OCI-LY7 (cell line): ENCODE results near the gene KCNG4. TPM values are rescaled to one million over a fixed set of nuclear protein-coding genes. Genes with fewer than 3 reads are reported as not detected.

ENCODE experiments used
- BruUV-seq: library from RNA; stranded (reverse); fragments of 400-500 nt; replicated peaks from 2 replicates; lab custom pipeline; 2021; lab: Mats Ljungman, UMichigan
- CTCF ChIA-PET: fragments of 300-600 bp; sonication (Branson Sonifier 250); formaldehyde crosslinking; loops from one replicate; lab custom pipeline; 2022; ENCODE audit warnings: antibody characterized with exemption; ENCODE audit not compliant: unreplicated experiment; lab: Charles Lee
- POLR2A ChIA-PET: fragments of 300-600 bp; sonication (Branson Sonifier 250); formaldehyde crosslinking; loops from one replicate; lab custom pipeline; 2022; ENCODE audit warnings: antibody characterized with exemption; lab: Charles Lee
- DNase-seq: peaks from one replicate; pipeline ENCODE4 v3.0.0-alpha.2; 2015; ENCODE audit warnings: low spot score
- H2AFZ ChIP-seq: fragments of 200-600 bp; sonication (generic), shearing (Covaris generic); 2 replicates; pipeline ENCODE4 v1.6.1; 2014; ENCODE audit warnings: mild to moderate bottlenecking, antibody characterized with exemption, low read length, moderate library complexity
- H3K27ac ChIP-seq: fragments of 200-600 bp; sonication (generic); 2 replicates; pipeline ENCODE4 v1.5.1; 2014; ENCODE audit warnings: mixed run types, low read depth, mild to moderate bottlenecking, moderate library complexity, low read length, inconsistent platforms; ENCODE audit not compliant: poor library complexity, severe bottlenecking
- H3K36me3 ChIP-seq: fragments of 200-600 bp; sonication (generic); 2 replicates; pipeline ENCODE4 v1.6.1; 2014; ENCODE audit warnings: mild to moderate bottlenecking, antibody characterized with exemption, low read length, moderate library complexity, mixed read lengths; ENCODE audit not compliant: insufficient read depth
- H3K4me1 ChIP-seq: fragments of 200-600 bp; sonication (generic); 2 replicates; pipeline ENCODE4 v1.5.1; 2014; ENCODE audit warnings: mild to moderate bottlenecking, low read length; ENCODE audit not compliant: insufficient read depth, poor library complexity, severe bottlenecking
- H3K4me2 ChIP-seq: fragments of 200-600 bp; sonication (generic); 2 replicates; pipeline ENCODE4 v1.6.1; 2014; ENCODE audit warnings: mild to moderate bottlenecking, low read length
- H3K4me3 ChIP-seq: fragments of 200-600 bp; sonication (generic); 2 replicates; pipeline ENCODE4 v1.5.1; 2014; ENCODE audit warnings: mild to moderate bottlenecking, low read depth, low read length; ENCODE audit not compliant: poor library complexity, severe bottlenecking
- H3K79me2 ChIP-seq: fragments of 200-600 bp; sonication (generic); 2 replicates; pipeline ENCODE4 v1.6.1; 2016; ENCODE audit warnings: low read depth, mild to moderate bottlenecking, low read length, moderate library complexity, mixed read lengths; ENCODE audit not compliant: insufficient read depth
- H3K9me2 ChIP-seq: fragments of 200-600 bp; sonication (generic); 2 replicates; pipeline ENCODE4 v1.6.1; 2016; ENCODE audit warnings: mild to moderate bottlenecking, low read length, mixed read lengths; ENCODE audit not compliant: insufficient read depth
- H3K9me3 ChIP-seq: fragments of 200-600 bp; sonication (generic); 2 replicates; pipeline ENCODE4 v1.6.1; 2014; ENCODE audit warnings: mild to moderate bottlenecking, mixed run types, low read length, mixed read lengths
- H4K20me1 ChIP-seq: fragments of 200-600 bp; sonication (generic); 2 replicates; pipeline ENCODE4 v1.6.1; 2014; ENCODE audit warnings: mild to moderate bottlenecking, antibody characterized with exemption, low read length, moderate library complexity, mixed read lengths; ENCODE audit not compliant: insufficient read depth
- EZH2phosphoT487 ChIP-seq: fragments of 200-600 bp; sonication (generic); IDR thresholded peaks from 2 replicates; pipeline ENCODE4 v1.6.1; 2018; ENCODE audit warnings: low read depth, borderline replicate concordance, mild to moderate bottlenecking, mixed run types, antibody characterized with exemption, low read length, moderate library complexity, mixed read lengths
- intact Hi-C: fragments of 100-400 bp; cut with micrococcal nuclease; formaldehyde crosslinking; loops from one replicate; pipeline ENCODE4 v1.10.0; 2022; ENCODE audit not compliant: unreplicated experiment
- total RNA-seq, 2 experiments: library from RNA; depleted of rRNA in 1 of 2; stranded (reverse); fragments of >200 nt in 1 of 2; shearing (Covaris generic) in 1 of 2; gene quantifications; 2 replicates each; pipeline ENCODE4 v1.2.3, GENCODE V29; 2014 to 2022
- TF ChIP-seq, protein P1 (sequence below): fragments of 200-600 bp; sonication (generic); conservative IDR thresholded peaks from 2 replicates; pipeline ENCODE4 v1.5.1; 2014; ENCODE audit warnings: mild to moderate bottlenecking, antibody characterized with exemption, low read length, moderate library complexity, mixed read lengths

Gene KCNG4
- total RNA-seq, 2 experiments from 2014 or later = not detected

DNA sequence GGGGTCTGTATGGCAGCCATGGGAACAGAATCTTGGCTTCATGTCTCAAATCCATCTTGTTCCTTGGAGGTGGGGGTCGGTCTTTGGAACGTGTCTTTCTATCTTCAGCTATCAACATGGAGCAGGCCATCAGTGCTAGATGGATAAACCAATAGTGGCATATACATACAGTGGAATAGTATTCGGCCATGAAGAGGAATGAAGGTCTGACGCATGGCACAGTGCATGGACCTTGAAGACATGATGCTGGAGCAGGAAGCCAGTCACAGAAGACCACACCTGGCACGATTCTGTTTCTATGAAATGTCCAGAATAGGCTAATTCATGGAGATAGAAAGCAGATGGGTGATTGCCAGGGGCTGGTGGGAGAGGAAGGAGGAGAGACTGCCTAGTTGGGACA lies 7.8 kb downstream of the KCNG4 start:
- H2AFZ ChIP-seq = no peak overlapping the region
- no peaks in the 10 kb centered on the region for H3K36me3 ChIP-seq
- no TSS peak for BruUV-seq
- H3K4me3 ChIP-seq = no peak overlapping the region
- no peak overlapping the region for H3K4me2 ChIP-seq
- no peaks in the 10 kb centered on the region for H4K20me1 ChIP-seq
- no peak for TF ChIP-seq EZH2phosphoT487
- TF ChIP-seq, protein P1, sequence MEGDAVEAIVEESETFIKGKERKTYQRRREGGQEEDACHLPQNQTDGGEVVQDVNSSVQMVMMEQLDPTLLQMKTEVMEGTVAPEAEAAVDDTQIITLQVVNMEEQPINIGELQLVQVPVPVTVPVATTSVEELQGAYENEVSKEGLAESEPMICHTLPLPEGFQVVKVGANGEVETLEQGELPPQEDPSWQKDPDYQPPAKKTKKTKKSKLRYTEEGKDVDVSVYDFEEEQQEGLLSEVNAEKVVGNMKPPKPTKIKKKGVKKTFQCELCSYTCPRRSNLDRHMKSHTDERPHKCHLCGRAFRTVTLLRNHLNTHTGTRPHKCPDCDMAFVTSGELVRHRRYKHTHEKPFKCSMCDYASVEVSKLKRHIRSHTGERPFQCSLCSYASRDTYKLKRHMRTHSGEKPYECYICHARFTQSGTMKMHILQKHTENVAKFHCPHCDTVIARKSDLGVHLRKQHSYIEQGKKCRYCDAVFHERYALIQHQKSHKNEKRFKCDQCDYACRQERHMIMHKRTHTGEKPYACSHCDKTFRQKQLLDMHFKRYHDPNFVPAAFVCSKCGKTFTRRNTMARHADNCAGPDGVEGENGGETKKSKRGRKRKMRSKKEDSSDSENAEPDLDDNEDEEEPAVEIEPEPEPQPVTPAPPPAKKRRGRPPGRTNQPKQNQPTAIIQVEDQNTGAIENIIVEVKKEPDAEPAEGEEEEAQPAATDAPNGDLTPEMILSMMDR = no peak
- no peaks in the 10 kb centered on the region for H3K79me2 ChIP-seq
- H3K27ac ChIP-seq = no peak overlapping the region
- intact Hi-C loops = no loop called here
- H3K4me1 ChIP-seq = no peaks in the 10 kb centered on the region
- ChIA-PET POLR2A (interaction anchor here (0.7 kb wide), 1 partner anchor 55 kb away, joined by 4 read pairs; no protein-coding TSS in a partner anchor), CTCF (no interaction called here)
- H3K9me3 ChIP-seq = no peaks in the 10 kb centered on the region
- no peak for DNase-seq
- H3K9me2 ChIP-seq = no peaks in the 10 kb centered on the region

DNA sequence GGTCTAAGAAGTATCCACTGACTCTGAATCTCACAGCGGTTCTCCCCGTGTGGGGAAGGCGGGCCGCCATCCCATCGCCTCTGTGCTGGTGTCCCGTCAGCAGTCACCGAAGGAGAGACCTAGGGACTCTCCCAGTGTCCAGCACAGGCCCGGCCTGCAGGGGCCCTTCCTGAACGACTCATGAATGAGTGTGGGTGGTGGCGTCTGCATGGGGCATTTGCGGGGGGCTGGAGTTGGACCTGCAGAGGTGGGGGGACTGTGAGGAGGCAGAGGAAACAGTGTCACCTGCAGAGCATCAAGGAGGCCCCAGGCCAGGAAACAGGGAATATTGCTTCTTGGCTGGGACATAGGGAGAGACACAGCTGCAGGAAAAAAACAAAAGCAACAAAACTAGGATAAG lies 10.3 kb downstream of the KCNG4 start:
- TF ChIP-seq EZH2phosphoT487 = no peak
- TF ChIP-seq, protein P1 = no peak
- H3K27ac ChIP-seq = no peak overlapping the region
- no peaks in the 10 kb centered on the region for H3K4me1 ChIP-seq
- intact Hi-C loops = no loop called here
- H4K20me1 ChIP-seq = no peaks in the 10 kb centered on the region
- POLR2A ChIA-PET = no interaction called here
- H3K4me2 ChIP-seq = no peak overlapping the region
- H3K9me3 ChIP-seq = no peaks in the 10 kb centered on the region
- H3K4me3 ChIP-seq = no peak overlapping the region
- no TSS peak for BruUV-seq
- DNase-seq = no peak
- no peaks in the 10 kb centered on the region for H3K9me2 ChIP-seq
- no peaks in the 10 kb centered on the region for H3K36me3 ChIP-seq
- no peak overlapping the region for H2AFZ ChIP-seq
- no peaks in the 10 kb centered on the region for H3K79me2 ChIP-seq
- CTCF ChIA-PET = no interaction called here

DNA sequence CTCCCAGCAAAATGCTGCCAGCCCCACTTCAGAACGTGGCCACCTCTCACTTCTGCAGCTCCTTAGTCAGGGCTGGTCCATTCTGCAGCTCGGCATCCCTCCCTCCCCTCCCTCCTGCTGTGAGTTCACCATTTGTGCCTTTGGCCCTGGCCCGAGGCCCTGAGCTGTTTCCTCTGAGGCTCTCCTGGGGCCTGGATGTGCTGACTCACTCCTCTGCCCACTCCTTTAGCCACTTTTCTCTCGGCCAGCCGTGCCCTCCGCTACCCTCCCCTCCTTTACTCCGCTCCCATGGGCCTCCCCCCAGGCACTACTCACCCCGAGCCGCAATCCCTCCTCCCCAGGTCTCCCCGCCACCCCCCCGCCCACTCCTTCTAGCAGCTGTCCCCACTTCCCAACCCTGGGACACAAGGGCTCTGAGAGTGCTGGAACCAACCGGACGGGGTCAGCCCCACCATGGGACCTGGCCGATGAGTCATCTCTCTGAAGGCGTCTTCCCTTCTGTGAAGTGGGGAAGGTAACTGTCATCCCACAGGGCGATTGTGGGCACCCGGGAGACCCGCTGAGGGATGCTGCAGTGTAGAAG lies 11.5 kb downstream of the KCNG4 start:
- intact Hi-C loops = no loop called here
- Histone ChIP-seq H3K9me2 (no peaks in the 10 kb centered on the region), H3K36me3 (no peaks in the 10 kb centered on the region), H3K4me2 (no peak overlapping the region), H3K4me1 (no peaks in the 10 kb centered on the region), H3K9me3 (no peaks in the 10 kb centered on the region), H4K20me1 (no peaks in the 10 kb centered on the region), H3K27ac (no peak overlapping the region), H2AFZ (no peak overlapping the region), H3K4me3 (no peak overlapping the region), H3K79me2 (no peaks in the 10 kb centered on the region)
- no peak for DNase-seq
- ChIA-PET CTCF (no interaction called here), POLR2A (no interaction called here)
- BruUV-seq = no TSS peak
- no peak for TF ChIP-seq EZH2phosphoT487
